CD4-positive, alpha-beta T cell treated with Interleukin-6 at 100 ng/mL for 8 hours (primary cell): ENCODE measurements around the gene CMKLR1.

Experiments used
- DNase-seq: peaks from one replicate; pipeline ENCODE4 v3.0.0-alpha.2; 2020; ENCODE audit warnings: mixed read lengths, low spot score

Gene CMKLR1, protein sequence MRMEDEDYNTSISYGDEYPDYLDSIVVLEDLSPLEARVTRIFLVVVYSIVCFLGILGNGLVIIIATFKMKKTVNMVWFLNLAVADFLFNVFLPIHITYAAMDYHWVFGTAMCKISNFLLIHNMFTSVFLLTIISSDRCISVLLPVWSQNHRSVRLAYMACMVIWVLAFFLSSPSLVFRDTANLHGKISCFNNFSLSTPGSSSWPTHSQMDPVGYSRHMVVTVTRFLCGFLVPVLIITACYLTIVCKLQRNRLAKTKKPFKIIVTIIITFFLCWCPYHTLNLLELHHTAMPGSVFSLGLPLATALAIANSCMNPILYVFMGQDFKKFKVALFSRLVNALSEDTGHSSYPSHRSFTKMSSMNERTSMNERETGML

DNA sequence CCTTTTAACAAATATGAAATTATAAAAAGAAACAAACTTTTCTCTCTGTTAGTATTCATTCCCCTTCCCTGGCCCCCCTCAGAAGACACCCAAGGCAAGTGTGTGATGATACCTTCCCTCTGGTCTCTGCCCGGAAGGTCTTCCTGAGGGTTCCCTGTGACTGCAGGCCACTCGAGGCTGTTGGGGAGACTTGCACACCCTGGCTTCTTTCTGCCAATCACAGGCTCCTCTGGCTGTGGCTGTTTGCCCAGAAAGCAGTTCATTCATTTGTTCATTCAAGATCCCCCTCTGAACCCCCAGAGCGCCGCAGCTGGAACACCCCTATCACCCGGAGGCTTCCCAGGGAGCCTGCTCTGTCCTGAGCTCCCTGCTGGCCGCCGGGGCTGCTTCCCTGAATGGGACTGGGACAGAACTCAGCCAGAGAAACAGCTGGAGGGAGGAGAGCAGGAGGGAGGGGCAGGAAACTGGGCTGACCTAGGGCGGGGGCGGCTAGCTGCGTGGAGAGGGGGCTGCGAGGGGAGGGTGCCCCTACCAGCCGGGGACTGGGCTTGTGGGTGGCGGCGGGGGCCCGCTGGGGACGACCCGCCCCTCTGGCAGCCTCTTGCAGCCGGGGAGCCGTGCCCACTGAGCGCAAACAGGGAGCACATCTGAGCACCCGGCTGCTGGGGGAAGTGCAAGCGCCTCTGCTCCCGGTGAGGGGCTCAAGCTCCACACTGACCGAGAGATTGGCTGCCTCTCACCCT, at the start of gene CMKLR1:
Gene CMKLR1, minus strand, starts transcription at position 397 of the 743 bp plus-strand sequence. CDS start 45,720 bp downstream, outside the sequence.
- no peak for DNase-seq

DNA sequence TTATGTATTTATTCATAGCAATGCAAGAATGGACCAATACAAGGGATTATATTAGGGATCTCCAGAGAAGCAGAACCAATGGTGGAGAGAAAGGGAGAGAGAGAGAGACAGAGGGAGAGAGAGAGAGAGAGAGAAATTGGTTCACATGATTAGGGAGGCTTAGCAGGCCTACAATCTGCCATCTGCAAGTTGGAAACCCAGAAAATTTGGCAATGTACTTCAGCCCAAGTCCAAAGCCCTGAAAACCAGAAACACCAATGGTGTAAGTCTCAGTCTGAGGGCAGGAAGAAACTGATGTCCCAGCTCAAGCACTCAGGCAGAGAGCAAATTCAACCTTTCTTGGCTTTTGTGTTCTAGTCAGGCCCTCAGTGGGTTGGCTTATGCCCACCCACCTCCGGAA, 48.7 kb upstream of the CMKLR1 start:
- no peak for DNase-seq

DNA sequence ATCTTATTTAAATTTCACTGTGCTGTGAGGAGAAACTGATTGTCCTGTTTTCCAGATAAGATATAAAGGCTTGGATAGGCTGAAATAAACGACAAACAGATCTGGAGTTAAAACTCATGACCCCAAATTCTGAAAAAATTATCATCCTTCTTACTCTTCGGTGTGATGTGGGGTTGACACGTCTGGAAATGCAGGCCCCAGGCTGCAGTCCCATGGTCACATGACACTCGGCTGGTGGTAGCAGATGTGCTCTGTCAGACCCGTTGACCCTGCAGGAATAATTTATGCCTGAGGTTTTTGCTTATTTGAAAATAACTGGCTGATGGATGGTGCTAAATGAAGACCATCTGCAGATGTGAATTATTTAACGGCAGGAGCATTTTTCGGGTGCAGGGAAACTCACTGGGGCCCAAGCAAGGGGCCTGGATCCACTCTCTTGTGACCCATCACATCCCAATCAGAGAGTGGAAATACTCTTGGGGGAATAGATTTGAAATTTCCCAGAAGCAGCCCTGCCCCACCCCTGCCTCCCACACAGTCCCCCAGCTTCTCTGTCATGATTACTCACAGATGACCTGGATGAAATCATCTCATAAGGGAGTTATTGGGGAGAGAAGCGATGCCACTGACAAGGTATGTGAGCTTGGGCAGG, 47.7 kb upstream of the CMKLR1 start:
- no peak for DNase-seq

DNA sequence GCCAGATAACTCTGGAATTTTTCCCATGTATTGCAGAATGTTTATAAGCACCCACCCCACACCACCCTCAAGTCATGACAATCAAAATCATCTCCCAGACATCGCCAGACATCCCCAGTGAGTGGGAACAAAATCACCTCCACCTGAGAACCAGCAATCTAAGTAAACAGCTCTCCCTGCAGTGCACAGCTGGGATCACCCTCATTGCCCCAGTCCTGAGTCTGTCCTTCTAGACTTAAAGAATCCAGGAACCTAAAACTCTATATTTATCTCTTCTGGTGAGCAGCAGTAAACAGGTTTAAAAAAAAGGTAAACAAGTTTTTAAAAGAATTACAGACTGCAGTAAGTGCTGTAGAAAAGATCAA, 43.3 kb upstream of the CMKLR1 start:
- no peak for DNase-seq

DNA sequence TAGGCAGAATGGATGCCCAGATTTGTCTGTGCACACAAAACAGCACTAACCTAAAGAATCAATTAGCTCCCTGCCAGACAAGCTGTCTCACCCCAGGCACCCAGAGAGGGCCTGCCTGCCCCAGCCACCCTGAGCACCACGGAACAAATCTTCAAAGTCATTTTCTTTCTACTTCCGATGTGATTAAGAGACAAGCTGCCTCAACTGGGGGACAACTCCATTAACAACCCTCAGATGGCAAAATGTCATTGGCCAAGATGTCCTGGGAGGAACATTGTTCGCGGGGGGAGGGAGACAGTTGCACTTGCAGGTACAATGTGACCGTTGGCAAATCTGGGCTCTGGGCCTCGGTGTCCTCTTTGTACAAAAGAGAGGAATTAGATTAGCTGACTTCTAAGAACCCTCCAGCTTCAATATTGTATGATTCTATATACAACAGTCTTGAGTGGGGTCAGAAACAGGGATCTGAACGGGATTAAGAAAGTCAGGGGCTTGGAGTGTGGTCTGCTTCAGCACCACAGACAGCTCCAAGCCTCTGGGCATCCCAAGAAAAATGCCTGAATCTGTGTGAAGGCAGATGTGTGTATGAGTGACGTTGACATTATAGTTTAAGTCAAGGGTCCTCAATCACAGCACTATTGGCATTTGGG, 42.8 kb upstream of the CMKLR1 start:
- no peak for DNase-seq

DNA sequence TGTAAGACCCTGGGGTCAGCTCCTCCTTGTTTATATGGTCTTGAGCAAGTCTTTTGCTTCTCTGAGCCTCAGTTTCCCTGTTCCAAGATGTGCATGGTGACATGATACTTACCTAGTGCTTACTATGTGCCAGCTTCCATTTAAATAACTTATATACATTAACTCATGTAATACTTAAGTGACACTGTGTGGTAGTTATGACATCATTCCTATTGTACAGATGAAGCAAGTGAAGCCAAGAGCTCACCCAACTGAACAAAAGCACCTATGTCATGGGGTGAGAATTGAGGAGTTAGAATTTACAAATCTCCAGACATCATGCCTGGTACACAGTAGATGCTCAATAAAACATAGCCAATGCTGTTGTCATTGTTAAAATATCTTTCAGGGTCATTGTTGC, 41.3 kb upstream of the CMKLR1 start:
- no peak for DNase-seq

DNA sequence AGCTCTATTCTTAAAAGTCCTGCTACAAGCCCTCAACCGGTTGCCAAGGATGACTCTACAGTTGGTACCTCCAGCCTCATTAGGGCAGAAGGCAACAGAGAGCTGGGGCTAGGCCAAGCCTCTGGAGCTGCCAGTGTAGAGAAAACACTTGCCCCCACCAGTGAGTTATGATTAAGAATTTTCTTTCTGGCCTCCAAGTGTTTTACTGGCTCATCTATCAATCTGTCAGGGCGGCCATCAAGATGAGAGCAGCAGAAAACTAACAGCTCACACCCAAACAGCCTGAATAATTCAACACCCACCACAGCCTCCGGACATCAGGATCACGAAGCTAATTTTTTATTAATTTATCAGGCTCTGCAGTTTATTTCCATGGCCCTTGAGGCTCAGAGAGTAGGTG, 40.7 kb upstream of the CMKLR1 start:
- no peak for DNase-seq

DNA sequence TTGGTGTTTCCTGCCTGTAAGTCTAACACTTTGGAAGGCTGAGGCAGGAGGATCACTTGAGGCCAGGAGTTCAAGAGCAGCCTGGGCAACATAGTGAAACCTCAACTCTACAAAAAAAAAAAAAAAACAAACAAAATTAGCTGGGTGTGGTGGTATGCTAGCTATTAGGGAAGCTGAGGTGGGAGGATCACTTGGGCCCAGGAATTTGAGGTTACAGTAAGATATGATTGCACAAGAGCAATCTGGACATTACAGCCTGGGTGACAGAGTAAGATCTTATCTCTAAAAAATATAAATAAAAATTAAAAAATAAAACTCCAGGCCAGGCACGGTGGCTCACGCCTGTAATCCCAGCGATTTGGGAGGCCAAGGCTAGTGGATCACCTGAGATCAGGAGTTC, 39.8 kb upstream of the CMKLR1 start:
- DNase-seq, result no peak

DNA sequence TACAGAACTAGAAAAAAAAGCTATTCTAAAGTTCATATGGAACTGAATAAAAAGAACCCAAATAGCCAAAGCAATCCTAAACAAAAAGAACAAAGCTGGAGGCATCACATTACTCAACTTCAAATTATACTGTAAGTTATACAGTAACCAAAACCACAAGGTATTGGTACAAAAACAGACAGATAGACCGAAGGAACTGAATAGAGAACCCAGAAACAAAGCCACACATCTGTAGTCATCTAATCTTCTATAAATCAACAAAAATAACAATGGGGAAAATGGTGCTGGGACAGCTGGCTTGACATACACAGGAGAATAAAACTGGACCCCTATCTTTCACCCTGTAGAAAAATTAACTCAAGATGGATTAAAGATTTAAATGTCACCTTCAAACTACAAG, 38.1 kb upstream of the CMKLR1 start:
- no peak for DNase-seq

DNA sequence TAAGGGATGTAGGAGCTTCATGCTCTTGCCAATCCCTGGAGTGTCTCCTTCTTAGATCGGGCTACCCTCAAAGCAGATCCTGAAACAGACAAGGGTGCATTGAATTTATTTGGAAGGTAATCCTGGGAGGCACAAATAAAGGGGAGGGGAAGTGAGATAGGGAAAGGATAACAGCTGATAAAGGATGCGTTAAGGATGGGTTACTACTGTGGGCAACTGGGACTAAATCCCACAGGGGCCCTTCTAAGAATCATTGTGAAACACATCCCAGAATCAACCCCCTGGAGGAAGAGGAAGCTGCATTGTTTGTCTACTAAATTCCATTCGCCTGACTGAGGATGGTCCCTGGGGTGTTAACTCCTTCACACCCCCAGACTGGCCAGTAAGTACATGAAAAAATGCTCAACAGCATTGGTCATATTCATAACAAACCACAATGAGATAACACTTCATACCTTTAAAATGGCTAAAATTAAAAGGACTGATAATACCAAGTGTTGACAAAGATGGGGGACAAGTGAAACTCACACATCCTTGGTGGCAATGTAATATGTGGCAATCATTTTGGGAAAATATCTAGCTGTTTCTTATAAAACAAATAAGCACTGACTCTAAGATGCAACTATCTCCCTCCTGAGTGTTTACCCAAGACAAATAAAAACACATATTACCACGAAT, 37.0 kb upstream of the CMKLR1 start:
- no peak for DNase-seq

DNA sequence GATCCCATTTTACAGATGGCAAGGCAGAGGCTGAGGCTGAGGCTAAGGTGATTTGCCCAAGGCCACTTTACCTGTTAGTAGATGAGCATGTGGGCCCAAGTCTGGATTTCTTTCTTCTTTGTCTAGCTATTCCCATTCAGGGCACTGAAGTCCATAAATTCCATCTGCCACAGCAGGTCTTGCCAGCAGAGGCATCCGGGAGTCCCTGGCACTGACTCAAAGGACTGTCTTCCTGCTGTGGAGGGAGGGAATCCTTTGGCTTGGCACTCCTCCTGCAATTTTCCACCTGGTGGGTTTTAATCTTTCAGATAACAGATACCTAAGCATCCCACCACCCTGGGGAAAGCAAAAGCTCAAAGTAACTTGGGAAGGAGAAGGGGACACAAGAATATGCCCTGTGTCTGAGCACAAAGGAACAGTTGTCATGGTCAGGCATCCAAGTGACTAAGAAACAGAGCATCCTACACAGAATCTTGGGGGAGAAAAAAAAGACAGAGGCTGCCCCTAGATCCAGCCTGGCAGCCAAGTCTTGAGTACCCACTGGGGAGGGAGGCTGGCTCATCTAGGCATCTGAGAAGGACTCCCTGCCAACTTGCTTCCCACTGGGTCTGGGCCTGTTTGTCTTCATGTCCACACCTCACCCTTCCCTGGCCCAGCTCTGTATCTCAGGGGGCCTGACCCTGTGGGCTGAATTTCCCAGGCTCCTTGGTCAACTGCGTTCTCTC, 35.6 kb upstream of the CMKLR1 start:
- no peak for DNase-seq

DNA sequence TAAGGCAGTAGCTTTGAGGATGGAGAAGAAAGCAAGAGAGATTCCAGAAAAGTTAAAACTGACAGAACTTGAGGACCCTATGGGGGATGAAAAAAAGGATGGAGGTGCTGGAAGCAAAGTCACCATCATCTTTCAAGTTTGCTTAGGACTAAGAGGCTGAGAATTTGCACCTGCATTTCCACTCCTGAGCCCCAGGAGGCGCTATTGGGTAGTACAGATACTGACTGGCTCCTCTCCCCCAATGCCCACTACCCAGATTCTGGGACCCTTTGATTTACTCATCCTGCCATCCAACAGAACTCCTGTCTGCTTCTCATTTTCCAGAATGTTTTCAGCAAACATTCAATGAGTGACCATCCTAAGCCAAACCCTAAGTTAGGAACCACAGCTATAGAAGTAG, 34.0 kb upstream of the CMKLR1 start:
- DNase-seq, result no peak

DNA sequence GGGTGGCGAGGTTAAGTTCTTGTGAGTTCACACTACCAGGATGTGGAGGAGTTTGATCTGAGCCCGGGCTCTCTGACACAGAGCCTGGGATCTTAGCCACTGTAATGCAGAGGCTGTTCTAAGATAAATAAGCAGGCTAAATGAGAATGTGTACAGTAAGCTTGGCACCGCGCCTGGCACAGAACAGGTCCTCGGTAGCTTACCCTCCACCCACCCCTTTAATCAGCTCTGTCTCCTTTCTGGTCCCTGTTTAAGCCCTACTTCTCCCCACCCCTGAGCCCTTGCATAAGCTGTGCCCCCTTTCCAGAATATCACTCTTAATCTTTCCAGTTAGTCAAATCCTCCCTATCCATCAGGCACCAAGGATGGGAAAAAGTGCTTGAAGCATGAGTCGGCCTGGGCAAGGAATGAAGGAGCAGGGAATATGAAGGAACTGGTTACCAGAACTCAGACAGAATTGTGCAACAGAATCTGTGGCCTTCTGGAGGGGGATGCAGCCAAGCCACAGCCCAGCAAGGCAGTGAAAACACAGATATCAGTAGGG, 32.8 kb upstream of the CMKLR1 start:
- no peak for DNase-seq

DNA sequence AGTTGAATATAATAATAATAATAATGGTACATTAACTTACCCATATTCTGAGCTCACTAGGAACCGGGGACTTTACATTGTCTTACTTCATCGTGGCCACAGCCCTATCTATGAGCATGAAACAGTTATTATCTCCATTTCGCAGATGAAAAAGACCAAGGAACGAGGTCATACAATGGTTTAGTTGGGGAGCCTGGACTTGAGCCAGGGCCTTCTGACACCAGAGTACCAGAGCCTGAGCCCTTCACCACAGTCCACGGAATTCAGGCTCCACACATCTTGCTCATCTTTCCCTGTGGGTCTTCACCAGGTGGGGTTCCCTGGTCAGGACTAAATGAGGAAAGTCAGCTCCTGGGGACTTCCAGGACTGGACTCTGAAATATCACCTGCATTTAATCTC, 31.3 kb upstream of the CMKLR1 start:
- no peak for DNase-seq

DNA sequence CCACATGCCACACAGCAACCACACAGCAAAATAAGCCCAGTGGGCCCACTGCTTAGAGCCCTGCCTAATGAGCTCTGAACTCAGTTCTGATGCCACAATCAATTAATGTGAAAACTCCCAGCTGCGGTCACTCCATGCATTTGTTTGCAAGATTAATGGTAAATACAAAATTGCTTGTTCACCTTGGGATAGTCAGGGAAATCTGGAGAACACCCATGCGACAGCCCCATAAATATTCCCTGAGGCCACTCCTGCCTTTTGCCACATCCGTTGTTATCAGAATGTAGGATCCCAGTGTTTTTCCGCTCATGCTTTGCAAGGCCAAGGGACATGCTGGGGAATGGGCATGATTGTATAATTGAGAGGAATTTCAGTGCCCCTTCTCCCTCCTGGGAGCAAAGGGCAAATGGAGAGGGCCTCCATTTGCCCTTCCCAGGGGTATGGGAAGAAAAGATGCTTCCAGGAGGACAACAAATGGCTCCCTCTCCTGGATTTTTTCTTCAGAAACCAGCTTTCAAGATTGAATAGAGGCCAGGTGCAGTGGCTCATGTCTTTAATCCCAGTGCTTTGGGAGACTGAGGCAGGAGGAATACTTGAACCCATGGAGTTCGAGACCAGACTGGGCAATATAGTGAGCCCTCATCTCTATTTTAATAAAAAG, 30.8 kb upstream of the CMKLR1 start:
- DNase-seq, result no peak

DNA sequence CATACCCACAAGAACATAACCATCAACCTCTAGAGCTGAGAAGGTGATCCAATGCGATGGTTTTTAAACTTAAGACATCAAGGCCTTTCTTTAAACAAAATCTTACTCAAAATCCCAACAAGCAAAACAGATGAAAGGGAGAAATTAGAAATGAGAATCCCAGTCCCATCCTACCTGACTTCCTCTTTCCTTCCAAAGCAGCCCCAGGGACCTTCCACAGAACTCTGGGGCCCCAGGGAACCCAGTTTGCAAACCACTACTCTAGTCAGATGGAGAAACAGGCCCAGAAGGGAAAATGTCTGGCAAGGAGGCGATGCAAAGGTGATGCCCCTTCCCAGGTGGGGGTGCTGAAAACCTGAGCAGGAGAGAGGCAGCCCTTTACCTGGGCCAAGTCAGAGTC, 29.0 kb upstream of the CMKLR1 start:
- DNase-seq, result no peak

DNA sequence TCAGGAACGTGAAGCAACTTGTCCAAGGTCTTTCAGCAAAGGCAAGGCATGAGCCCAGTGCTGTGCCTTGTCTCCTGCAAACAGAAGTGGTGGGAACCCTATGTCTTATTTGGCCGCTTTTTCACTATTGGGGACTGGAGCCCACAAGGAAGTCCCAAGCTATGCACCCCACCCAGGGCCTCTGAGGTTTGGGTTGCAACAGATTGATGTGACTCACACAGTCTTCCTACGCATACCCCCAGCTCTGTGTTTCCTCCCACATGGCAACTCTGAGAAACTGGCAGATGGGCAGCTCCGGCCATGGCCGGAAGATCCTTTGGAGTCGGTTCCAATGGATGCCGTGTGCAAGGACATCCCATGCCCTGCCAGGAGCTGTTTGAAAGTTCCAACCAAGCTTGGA, 28.3 kb upstream of the CMKLR1 start:
- DNase-seq, result no peak

DNA sequence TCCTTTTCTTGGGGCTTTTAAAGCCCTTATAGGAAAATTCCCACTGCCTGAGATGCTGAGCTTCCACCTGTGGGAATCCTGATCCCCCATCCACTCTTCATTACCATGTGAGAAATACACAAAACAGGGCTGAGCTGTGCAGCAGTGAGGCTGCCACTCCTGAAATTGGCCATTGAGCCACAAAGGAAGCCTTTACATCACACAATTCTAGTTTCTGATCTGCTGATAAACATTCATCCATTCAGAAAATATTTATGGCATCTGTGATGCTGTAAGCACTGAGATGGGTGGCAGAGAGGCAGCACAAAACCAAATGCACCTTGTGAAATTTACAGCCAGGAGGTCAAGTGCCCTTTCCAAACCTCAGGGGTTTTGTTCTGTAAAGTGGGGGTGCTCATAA, 26.2 kb upstream of the CMKLR1 start:
- no peak for DNase-seq

DNA sequence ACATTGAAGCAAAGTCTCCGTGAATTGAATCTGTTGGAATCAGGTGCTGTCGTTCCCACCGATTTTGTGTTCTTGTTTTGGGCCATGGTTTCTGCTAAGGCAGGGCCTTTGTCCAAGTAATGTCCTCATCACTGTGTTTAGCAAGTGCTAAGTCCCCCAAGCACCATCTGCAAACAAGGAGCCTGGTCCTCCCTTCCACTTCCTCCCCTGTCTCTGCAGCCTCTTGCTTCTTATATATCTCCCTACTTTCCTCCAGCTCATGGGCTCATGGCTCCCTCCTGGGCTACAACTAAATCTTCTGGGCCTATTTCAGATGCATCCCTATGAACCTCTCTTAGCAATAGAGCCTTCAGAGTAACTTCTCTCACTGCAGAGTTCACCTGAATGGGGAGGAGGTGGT, 25.8 kb upstream of the CMKLR1 start:
- DNase-seq, result no peak

DNA sequence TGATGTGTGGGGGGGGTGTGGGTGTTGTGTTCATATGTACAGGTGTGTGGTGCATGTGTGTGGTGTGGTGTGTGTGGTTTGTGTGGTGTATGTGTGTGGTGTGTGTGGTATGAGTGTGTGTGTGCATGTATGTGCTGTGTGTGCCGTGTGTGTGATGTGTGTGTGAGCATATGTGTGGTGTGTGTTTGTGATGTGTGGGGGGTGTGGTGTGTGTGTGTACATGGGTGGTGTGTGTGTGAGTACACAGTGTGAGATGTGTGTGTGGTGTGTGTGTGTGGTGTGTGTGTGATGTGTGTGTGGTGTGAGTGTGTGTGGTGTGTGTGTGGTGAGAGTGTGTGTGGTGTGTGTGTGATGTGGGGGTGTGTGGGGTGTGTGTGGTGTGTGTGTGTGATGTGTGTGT, 24.5 kb upstream of the CMKLR1 start:
- no peak for DNase-seq

DNA sequence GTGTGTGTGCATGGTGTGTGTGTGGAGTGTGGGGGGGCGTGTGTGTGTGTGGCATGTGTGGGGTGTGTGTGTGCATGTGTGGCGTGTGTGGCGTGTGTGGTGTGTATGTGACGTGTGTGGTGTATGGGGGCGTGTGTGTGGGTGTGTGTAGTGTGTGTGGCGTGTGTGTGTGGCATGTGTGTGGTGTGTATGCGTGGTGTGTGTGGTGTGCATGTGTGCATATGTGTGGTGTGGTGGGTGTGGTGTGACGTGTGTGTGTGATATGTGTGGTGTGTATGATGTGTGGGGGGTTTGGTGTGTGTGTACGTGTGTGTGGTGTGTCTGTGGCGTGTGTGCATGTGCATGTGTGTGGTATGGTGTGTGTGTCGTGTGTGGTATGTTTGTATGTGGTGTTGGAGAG, 24.1 kb upstream of the CMKLR1 start:
- DNase-seq, result no peak
